Tibial nerve (tissue), 4 donors: Measurements from ENCODE around the gene DHCR7.

Experiments used
- CTCF ChIP-seq, 5 experiments: fragments of 200-600 bp in 3 of 5; fragments of 450-650 bp in 2 of 5; sonication (generic) in 3 of 5; IDR thresholded peaks; one replicate each; pipeline ENCODE4 v1.5.1; 2016 to 2019; ENCODE audit warnings: antibody characterized with exemption in 5 of 5, mild to moderate bottlenecking in 3 of 5, moderate library complexity in 2 of 5
- EP300 ChIP-seq, 2 donors: sonication (generic); formaldehyde crosslinking; IDR thresholded peaks; one replicate each; pipeline ENCODE4 v1.6.1; 2017; ENCODE audit warnings: antibody characterized with exemption in 2 of 2, mild to moderate bottlenecking in 1 of 2
- POLR2A ChIP-seq, 2 donors: fragments of 450-650 bp; IDR thresholded peaks; one replicate each; pipeline ENCODE4 v1.6.1; 2017; ENCODE audit warnings: antibody characterized with exemption in 2 of 2, mild to moderate bottlenecking in 2 of 2, moderate library complexity in 2 of 2

GRCh38 chr11:71400216-71400615 is 48.0 kb downstream of the DHCR7 start:
- no peak for TF ChIP-seq CTCF (IDR thresholded peaks at IDR 0.05)
- no peak for TF ChIP-seq EP300 (IDR thresholded peaks at IDR 0.05)
- TF ChIP-seq POLR2A (IDR thresholded peaks at IDR 0.05), result no peak
